ENCODE measurements around the gene CD101.

The CD101 gene

GRCh38 chr1:117059678-117060440, 58.3 kb downstream of the CD101 start, which contains the start of gene TTF2:
Gene TTF2, plus strand, starts transcription at chr1:117060326. Its CDS starts 21 bp downstream, at chr1:117060347.
- DNase-seq: peak; percentile 72 to 90 (median 86)

GRCh38 chr1:117060441-117061317, 59.1 kb downstream of the CD101 start:
- no peak for DNase-seq

- DNase-seq: no peak
Measured at GRCh38 chr1:117061986-117062415, 60.4 kb downstream of the CD101 start.

- no peak for DNase-seq
Measured at GRCh38 chr1:117066367-117066766, 64.8 kb downstream of the CD101 start.

- DNase-seq: peak in 1 of 4 experiments; percentile 17
Measured at GRCh38 chr1:117067533-117068370, 66.2 kb downstream of the CD101 start.

GRCh38 chr1:117068580-117068979, 67.0 kb downstream of the CD101 start:
- DNase-seq: no peak

- DNase-seq: no peak
Measured at GRCh38 chr1:117069220-117069844, 67.8 kb downstream of the CD101 start.

- no peak for DNase-seq
Measured at GRCh38 chr1:117070124-117070523, 68.6 kb downstream of the CD101 start.

- no peak for DNase-seq
Measured at GRCh38 chr1:117076648-117077047, 75.1 kb downstream of the CD101 start.

- no peak for DNase-seq
Measured at GRCh38 chr1:117077267-117077666, 75.7 kb downstream of the CD101 start.

GRCh38 chr1:117079737-117080136, 78.2 kb downstream of the CD101 start:
- no peak for DNase-seq

- DNase-seq: no peak
Measured at GRCh38 chr1:117084231-117084630, 82.7 kb downstream of the CD101 start.
